Fibroblast of gingiva (primary cell): ENCODE measurements around the gene SLC35A3.
"Not testable (repeated sequence)": the region's sequence is repeated elsewhere in the genome, so short reads cannot be mapped to it uniquely, and the experiment has no call there.

Source experiments
- DNase-seq: peaks from one replicate; pipeline ENCODE4 v3.0.0-alpha.2; 2011; ENCODE audit warnings: low read depth

Gene SLC35A3

DNA sequence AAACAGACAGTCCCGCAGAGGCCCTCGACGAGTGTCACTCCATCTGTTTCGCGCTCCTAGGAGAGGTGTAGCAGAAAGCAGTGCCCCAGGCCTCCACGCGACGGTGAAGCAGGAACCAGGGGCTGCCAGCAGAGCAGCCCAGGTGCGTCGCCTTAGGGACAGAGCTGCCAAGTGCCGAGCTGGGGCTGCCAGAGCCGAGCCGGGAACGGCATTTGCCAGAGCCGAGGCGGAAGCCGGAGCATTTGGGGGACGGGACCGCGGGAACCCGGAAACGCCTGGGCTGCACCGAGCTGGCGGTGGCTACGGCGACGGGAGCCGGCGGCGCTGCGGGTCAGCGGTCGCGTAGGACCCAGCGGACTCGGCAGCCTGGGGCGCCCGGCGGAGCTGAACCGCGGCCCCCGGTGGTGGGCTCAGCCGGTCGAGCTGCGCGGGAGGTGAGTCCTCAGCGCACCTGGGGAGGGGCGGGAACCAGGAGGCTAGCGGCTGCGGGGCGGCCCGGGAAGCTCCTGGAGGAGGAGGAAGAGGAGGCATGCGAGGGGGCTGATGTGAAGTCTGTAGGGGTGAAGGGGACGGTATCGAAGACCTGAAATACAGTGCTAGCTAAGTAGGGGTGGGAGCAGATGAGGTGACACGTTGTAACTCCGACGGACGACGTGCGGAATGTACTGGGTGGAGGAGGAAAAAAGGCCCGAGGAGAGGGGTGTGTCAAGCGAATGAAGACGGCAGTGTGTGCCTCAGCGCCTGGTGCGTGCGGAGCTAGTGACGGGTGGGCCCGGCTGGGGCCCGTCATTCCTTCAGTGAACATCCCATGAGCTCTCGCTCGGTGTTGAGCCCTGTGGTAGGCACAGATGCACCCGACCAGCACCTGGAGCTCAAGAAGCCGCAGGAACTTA, at the start of gene SLC35A3:
SLC35A3 (plus strand) TSS at position 268 of the 893 bp plus-strand sequence. CDS start 23,559 bp downstream, outside the sequence.
- DNase-seq = peak; percentile 64

DNA sequence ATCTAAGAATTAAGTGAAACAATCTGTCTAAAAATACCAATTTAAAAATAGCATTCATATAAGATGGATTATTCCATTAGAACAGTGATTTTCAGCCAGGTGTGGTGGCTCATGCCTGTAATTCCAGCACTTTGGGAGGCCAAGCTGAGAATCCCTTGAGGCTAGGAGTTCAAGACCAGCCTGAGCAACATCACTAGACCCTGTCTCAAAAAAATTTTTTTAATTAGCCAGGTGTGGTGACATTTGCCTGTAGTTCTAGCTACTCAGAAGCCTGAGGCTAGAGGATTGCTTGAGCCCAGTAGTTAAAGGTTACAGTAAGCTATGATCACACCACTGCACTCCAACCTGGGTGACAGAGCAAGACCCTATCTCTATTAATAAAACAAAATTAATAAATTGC, 35.0 kb upstream of the SLC35A3 start:
- DNase-seq = no peak

DNA sequence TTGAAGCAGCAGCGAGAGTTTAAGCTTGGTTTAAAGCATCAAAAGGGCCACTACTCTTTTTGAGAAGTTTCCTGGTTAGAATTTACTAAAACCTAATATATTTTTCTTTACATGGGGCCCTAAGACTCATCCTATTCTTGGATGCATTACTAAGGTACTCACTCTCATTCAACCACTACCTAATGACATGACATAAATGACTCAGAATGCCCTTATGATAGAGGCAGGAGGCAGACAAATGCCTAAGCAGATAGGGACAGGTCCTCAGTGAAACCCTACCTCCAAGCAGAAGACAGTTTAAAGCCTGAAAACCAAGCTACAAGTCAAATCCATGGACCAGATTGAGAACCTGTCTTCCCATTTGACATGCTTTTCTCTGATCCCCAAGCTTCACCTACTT, 34.3 kb upstream of the SLC35A3 start:
- no peak for DNase-seq

DNA sequence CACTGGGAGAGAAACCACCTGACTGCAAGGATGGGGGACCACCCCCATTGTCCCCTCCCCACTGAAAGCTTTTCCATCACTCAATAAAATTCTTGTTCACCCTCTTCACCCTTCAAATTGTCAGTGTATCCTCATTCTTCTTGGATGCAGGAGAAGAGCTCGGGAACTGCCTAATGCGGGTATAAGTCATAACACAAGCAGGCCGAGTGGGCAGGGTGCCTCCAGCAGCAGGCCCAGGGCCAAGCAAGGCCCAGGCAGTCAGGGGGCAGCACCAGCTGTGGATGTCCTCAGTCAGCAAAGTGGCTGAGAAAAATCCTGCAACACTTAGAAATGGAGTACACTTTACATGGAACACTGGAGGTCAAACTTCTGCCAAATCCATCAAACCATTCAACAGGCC, 33.7 kb upstream of the SLC35A3 start:
- no peak for DNase-seq

GRCh38 chr1:99942723-99943122, 27.1 kb upstream of the SLC35A3 start:
- no peak for DNase-seq

DNA sequence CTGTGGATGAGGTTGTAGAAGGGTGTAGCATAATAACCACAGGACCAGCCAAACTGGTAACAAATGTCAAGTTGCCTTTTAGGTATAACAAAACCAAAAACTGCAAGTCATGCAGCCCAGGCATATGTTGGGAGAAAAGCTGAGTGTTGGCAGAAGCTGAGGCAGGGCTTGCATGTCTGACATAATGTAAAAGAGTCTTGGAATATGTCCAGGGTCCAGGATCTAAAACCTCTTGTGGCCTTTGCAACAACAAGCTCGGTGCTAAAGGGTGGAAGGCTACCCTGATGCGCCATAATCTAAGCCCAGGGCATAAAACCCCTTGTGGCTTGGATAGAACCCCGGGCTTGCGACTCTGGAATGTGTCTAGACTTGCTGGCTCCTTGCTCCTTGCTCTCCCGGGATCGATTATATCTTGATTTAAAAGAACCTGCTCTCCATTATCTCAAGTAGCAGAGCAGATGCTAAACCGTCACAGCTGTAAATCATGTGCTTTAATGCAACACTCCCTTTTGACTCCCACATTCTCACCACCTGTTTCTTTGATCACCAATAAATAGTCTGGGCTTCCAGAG, 26.5 kb upstream of the SLC35A3 start:
- DNase-seq = peak; percentile 95

DNA sequence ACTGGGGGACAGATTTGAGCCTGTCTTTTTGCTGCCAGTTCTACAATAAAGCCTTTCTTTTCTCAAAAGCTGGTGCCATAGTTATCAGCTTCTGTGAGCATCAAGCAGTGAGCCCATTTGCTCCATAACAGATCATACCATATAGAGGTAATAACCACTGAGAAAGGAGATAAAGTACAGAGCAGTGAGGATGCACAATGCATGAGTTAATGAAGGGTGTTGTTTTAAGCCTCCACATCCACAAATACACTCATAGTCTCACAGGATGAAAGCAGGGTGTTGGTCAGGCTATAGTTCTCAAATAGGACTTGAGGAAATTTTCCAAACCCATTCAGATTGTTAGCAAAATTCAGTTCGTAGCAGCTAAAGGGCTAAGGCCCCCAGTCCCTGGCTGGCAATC, 25.6 kb upstream of the SLC35A3 start:
- DNase-seq = no peak

GRCh38 chr1:99945174-99945573, 24.6 kb upstream of the SLC35A3 start:
- DNase-seq = no peak

DNA sequence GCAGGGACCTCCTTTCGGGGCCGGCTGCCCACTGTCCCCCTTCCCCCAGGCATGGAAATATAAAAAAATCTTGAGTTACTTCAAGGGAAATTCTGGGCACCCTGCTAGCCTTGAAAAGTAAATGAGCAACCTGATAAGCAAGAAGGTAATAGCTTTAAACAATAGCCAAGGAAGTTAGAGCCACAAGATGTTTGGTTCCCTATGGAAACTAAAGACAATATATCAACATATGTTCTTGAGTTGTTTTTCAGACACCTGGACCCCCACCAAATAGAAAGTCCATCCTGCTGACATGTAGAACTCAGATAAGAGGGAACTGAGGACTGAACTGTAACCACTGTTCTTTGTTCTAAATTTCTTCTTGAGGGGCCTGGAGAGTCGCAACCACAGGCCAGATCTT, 19.3 kb upstream of the SLC35A3 start:
- DNase-seq = no peak

GRCh38 chr1:99952522-99952921, 17.3 kb upstream of the SLC35A3 start:
- DNase-seq = no peak

DNA sequence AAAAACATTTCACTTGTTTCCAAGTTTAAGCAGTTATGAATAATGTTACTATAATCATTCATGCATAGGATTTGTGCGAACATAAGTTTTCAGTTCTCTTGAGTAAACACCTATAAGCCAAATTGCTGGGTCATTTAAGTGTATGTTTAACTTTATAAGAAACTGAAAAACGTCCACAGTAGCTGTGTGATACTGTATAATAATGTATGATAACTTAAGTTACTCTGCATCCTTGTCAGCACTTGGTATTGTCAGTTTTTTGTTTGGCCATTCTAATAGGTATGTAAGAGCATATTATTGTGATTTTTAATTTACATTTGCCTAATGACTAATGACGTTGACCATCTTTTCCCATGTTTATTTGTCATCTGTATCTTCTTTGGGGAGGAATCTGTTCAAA, 14.4 kb upstream of the SLC35A3 start:
- DNase-seq = no peak

- DNase-seq = peak; percentile 86
Measured at GRCh38 chr1:99956755-99957154, 13.0 kb upstream of the SLC35A3 start.

GRCh38 chr1:99957818-99958217, 12.0 kb upstream of the SLC35A3 start:
- DNase-seq = no peak

GRCh38 chr1:99959189-99959705, 10.5 kb upstream of the SLC35A3 start:
- not testable (repeated sequence) for DNase-seq

DNA sequence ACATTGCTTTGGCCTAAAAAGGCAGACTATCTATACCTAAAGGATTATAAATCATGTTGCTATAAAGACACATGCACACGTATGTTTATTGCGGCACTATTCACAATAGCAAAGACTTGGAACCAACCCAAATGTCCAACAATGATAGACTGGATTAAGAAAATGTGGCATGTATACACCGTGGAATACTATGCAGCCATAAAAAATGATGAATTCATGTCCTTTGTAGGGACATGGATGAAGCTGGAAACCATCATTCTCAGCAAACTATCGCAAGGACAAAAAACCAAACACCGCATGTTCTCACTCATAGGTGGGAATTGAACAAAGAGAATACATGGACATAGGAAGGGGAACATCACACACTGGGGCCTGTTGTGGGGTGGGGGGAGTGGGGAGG, 9.5 kb upstream of the SLC35A3 start:
- DNase-seq = not testable (repeated sequence)

DNA sequence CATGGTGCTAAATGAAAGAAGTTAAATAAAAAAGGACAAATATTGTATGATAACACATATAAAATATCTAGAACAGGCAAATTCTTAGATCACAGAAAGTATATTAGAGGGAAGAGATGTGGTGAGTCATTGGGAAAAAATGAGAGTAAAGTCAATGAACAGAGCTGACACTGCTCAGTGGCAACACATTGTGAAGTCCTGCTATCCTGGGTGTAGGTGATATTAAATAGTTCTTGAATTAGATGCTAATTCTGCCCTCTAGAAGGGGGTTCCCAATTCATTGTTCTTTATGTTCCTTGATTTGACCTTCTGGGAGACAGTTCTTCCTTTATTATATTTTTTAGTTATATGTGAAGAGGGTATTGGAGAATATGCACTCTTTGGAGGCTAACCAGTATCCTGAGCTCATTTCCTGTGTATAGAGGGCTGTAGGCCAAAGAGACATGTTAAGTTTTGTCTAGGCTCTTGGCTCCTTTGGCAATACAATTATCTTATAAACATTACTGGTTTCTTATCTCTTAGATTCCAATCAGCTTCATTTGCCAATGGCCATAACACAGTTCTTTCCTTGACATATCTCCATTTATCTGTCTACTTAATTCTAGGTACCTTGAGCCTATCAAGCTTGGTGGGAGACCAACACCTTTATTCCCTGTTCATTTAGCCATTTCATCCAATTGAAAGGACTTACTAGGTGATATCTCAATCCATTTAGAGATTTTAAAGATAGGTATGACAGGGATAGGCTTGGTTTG, 6.6 kb upstream of the SLC35A3 start:
- DNase-seq = no peak

- DNase-seq = no peak
Measured at GRCh38 chr1:99964806-99965205, 5.0 kb upstream of the SLC35A3 start.

- DNase-seq = no peak
Measured at GRCh38 chr1:99965646-99966375, 4.0 kb upstream of the SLC35A3 start.

DNA sequence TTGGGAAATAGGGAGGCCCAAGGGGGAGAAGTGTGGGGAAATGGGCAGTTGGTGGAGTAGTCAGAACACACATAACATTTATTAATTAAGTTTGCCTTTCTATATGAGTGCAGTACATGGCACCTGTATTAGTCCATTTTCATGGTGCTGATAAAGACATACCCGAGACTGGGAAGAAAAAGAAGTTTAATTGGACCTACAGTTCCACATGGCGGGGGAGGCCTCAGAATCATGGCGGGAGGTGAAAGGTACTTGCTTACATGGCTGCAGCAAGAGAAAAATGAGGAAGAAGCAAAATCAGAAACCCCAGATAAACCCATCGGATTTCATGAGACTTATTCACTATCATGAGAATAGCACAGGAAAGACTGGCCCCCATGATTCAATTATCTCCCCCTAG, 1.6 kb upstream of the SLC35A3 start:
- DNase-seq = no peak

GRCh38 chr1:99969260-99969728, 502 bp upstream of the SLC35A3 start:
- DNase-seq = no peak

GRCh38 chr1:99970713-99971255, 988 bp downstream of the SLC35A3 start:
- no peak for DNase-seq
